Subcutaneous abdominal adipose tissue (tissue), 5 donors: ENCODE results near the gene FGF19.
"Not testable (repeated sequence)": the region's sequence is repeated elsewhere in the genome, so short reads cannot be mapped to it uniquely, and the experiment has no call there.

Experiments used
- H3K27ac ChIP-seq: one replicate; pipeline ENCODE4 v1.7.0; 2013; ENCODE audit warnings: low read depth, mild to moderate bottlenecking, inconsistent platforms, low read length, moderate library complexity
- H3K27me3 ChIP-seq, 5 donors: one replicate each; pipeline ENCODE4 v1.7.0; 2013; ENCODE audit warnings: low read length in 5 of 5, inconsistent platforms in 1 of 5; ENCODE audit not compliant: control insufficient read depth in 5 of 5, insufficient read depth in 4 of 5
- H3K36me3 ChIP-seq, 5 donors: one replicate each; pipeline ENCODE4 v1.7.0; 2013; ENCODE audit warnings: low read length in 5 of 5; ENCODE audit not compliant: control insufficient read depth in 5 of 5, insufficient read depth in 5 of 5
- H3K4me1 ChIP-seq, 5 donors: one replicate each; pipeline ENCODE4 v1.7.0; 2013; ENCODE audit warnings: low read length in 5 of 5, mild to moderate bottlenecking in 3 of 5, moderate library complexity in 1 of 5; ENCODE audit not compliant: control insufficient read depth in 5 of 5, insufficient read depth in 5 of 5
- H3K4me3 ChIP-seq, 5 donors: one replicate each; pipeline ENCODE4 v1.7.0; 2013; ENCODE audit warnings: low read length in 5 of 5, low read depth in 1 of 5
- H3K9ac ChIP-seq, 5 donors: one replicate each; pipeline ENCODE4 v1.7.0; 2013; ENCODE audit warnings: low read length in 5 of 5, mild to moderate bottlenecking in 4 of 5, moderate library complexity in 3 of 5
- H3K9me3 ChIP-seq, 5 donors: one replicate each; pipeline ENCODE4 v1.7.0; 2013; ENCODE audit warnings: low read length in 5 of 5; ENCODE audit not compliant: control insufficient read depth in 5 of 5
- donor health status: healthy.
- donor health status: healthy.
- donor health status: healthy.
- donor health status: healthy.
- donor health status: healthy.

The FGF19 gene

GRCh38 chr11:69687969-69688771, 15.7 kb downstream of the FGF19 start:
- not testable (repeated sequence) for H3K4me3 ChIP-seq, H3K9ac ChIP-seq, H3K9me3 ChIP-seq, H3K27me3 ChIP-seq, H3K36me3 ChIP-seq, H3K4me1 ChIP-seq, H3K27ac ChIP-seq

GRCh38 chr11:69686856-69687255, 17.0 kb downstream of the FGF19 start:
- no peak overlapping the region for H3K27ac ChIP-seq
- no peaks in the 10 kb centered on the region for H3K9me3 ChIP-seq
- no peaks in the 10 kb centered on the region for H3K36me3 ChIP-seq
- peaks cover 0 to 9% (median 6%) of the 10 kb centered on the region in 5 donors for H3K27me3 ChIP-seq
- H3K9ac ChIP-seq, result no peak overlapping the region
- H3K4me1 ChIP-seq, result peaks cover 0 to 5% (median 5%) of the 10 kb centered on the region in 5 donors
- no peak overlapping the region for H3K4me3 ChIP-seq

DNA sequence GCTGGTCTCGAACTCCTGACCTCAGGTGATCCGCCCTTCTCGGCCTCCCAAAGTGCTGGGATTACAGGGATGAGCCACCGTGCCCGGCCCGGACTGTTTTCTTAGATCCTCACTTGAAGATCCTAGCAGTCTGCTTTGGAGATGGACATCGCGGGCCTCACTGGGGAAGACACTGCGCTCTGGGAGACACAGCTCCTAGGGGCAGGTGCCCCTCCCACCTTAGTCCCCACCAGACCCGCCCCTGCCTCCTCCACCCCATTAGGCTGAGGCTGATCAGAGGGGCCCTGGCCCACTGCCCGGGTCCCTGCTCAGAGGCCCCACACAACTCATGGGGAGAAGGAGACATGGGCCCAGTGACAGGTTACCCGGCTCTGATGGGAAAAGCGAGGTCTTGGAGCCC, 17.4 kb downstream of the FGF19 start:
- Histone ChIP-seq H3K9me3 (no peaks in the 10 kb centered on the region), H3K4me1 (peaks cover 0 to 5% (median 5%) of the 10 kb centered on the region in 5 donors), H3K9ac (no peak overlapping the region), H3K27me3 (peaks cover 0 to 9% (median 6%) of the 10 kb centered on the region in 5 donors), H3K4me3 (no peak overlapping the region), H3K27ac (no peak overlapping the region), H3K36me3 (no peaks in the 10 kb centered on the region)

DNA sequence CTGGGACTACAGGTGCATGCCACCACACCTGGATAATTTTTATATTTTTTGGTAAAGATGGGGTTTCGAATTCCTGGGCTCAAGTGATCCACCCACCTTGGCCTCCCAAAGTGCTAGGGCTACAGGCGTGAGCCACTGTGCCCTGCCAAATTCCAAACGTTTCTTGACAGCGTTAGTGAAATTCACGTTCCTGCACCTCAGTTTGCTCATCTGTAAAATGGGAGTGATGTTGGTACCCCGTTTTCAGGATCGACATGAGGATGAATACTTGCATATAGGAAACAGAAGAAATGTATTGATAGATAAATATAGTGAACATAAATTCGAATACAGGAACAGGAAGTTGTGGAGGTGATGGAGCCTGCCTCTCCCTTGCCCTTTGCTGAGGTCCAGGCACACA, 18.5 kb downstream of the FGF19 start:
- Histone ChIP-seq H3K9ac (no peak overlapping the region), H3K27ac (no peak overlapping the region), H3K27me3 (peaks cover 0 to 7% (median 3%) of the 10 kb centered on the region in 5 donors), H3K36me3 (no peaks in the 10 kb centered on the region), H3K4me3 (no peak overlapping the region), H3K9me3 (no peaks in the 10 kb centered on the region), H3K4me1 (peaks cover 0 to 5% (median 5%) of the 10 kb centered on the region in 5 donors)

DNA sequence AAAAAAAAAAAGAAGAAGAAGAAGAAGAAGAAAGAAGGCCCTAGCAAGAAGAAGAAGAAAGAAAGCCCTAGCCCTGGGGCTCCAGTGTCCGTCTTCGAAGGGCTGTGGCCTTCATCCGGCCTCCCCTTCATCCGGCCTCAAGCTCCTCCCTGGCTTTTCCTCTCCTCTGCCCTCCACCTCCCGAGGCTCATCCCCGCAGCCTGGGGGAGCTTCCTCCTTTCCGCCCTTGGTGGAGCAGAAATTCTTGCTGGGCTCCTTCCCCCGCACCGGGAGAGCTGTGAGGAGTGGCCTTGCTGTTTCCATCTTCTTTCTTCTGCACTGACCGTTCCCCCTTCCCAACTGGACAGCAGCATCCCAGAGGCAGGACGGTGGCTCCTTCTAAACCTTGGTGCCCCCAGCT, 19.2 kb downstream of the FGF19 start:
- no peaks in the 10 kb centered on the region for H3K36me3 ChIP-seq
- no peak overlapping the region for H3K9ac ChIP-seq
- peaks cover 0 to 7% (median 3%) of the 10 kb centered on the region in 5 donors for H3K27me3 ChIP-seq
- peaks cover 0 to 5% (median 5%) of the 10 kb centered on the region in 5 donors for H3K4me1 ChIP-seq
- no peaks in the 10 kb centered on the region for H3K9me3 ChIP-seq
- H3K4me3 ChIP-seq, result no peak overlapping the region
- H3K27ac ChIP-seq, result no peak overlapping the region

DNA sequence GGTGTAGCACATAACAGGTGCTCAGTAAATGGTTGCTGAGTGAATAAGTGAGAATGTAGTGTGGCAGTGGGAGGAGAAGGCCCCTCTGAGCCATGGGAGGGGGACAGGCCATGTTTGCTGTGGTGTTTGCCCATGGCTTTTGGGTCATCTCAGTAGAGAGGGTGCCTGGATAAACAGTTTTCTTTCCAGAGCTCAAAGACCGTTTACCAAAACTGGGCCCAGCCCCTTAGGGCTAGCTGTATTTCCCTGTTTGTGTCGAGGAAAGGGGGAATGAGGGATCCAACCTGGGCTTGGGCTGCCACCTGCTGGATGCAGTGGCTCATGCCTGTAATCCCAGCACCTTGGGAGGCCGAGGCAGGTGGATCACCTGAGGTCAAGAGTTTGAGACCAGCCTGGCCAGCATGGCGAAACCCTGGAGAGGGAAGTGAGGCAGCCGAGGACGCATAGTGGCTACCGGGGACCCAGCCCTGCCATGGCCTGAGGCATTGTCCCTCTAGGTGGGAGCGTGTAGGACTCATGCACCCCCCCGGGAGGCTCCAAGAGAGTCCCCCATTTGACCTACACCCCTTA, 20.0 kb downstream of the FGF19 start:
- Histone ChIP-seq H3K36me3 (no peaks in the 10 kb centered on the region), H3K4me3 (no peak overlapping the region), H3K4me1 (peaks cover 0 to 5% (median 5%) of the 10 kb centered on the region in 5 donors), H3K9ac (no peak overlapping the region), H3K27me3 (peaks cover 0 to 7% (median 3%) of the 10 kb centered on the region in 5 donors), H3K9me3 (no peaks in the 10 kb centered on the region), H3K27ac (no peak overlapping the region)

- H3K27me3 ChIP-seq, result peaks cover 0 to 7% (median 3%) of the 10 kb centered on the region in 5 donors
- H3K4me3 ChIP-seq, result no peak overlapping the region
- H3K27ac ChIP-seq, result no peak overlapping the region
- no peaks in the 10 kb centered on the region for H3K36me3 ChIP-seq
- H3K4me1 ChIP-seq, result peaks cover 0 to 5% (median 5%) of the 10 kb centered on the region in 5 donors
- H3K9ac ChIP-seq, result no peak overlapping the region
- no peaks in the 10 kb centered on the region for H3K9me3 ChIP-seq
Observed at GRCh38 chr11:69682681-69683326, 21.0 kb downstream of the FGF19 start.

GRCh38 chr11:69682221-69682620, 21.6 kb downstream of the FGF19 start:
- peaks cover 0 to 5% (median 5%) of the 10 kb centered on the region in 5 donors for H3K4me1 ChIP-seq
- peaks cover 0 to 7% (median 3%) of the 10 kb centered on the region in 5 donors for H3K27me3 ChIP-seq
- H3K36me3 ChIP-seq, result no peaks in the 10 kb centered on the region
- H3K9ac ChIP-seq, result no peak overlapping the region
- H3K4me3 ChIP-seq, result no peak overlapping the region
- no peak overlapping the region for H3K27ac ChIP-seq
- no peaks in the 10 kb centered on the region for H3K9me3 ChIP-seq

GRCh38 chr11:69680688-69681087, 23.1 kb downstream of the FGF19 start:
- no peak overlapping the region for H3K27ac ChIP-seq
- H3K27me3 ChIP-seq, result peaks cover 0 to 4% (median 3%) of the 10 kb centered on the region in 5 donors
- H3K36me3 ChIP-seq, result no peaks in the 10 kb centered on the region
- H3K9ac ChIP-seq, result no peak overlapping the region
- H3K4me3 ChIP-seq, result no peak overlapping the region
- H3K9me3 ChIP-seq, result no peaks in the 10 kb centered on the region
- H3K4me1 ChIP-seq, result peaks cover 0 to 5% (median 2%) of the 10 kb centered on the region in 5 donors

DNA sequence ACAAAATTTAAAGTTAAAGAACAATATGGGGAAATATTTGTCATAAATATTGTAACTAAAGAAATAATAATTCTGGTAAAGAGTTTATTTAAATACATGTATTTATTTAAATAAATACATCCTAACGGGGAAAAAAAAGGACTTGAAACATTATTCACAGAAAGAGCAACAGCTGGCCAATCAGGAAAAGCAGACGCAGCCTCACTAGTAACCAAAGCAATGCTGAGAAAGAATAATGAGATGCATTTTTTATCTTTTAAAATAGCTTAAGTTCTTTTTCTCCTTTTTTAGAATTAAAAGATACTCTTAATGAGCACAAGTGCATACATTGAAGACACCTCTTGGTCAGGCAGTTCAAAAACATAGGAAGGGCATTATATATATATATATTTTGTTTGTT, 26.1 kb downstream of the FGF19 start:
- Histone ChIP-seq H3K27me3 (no peaks in the 10 kb centered on the region), H3K9me3 (no peaks in the 10 kb centered on the region), H3K27ac (no peak overlapping the region), H3K36me3 (peaks cover 0 to 2% (median 1%) of the 10 kb centered on the region in 5 donors), H3K4me1 (peaks cover 6 to 29% (median 22%) of the 10 kb centered on the region in 5 donors), H3K4me3 (no peak overlapping the region), H3K9ac (no peak overlapping the region)
